COR-L47 (cell line): ENCODE measurements around the gene SSNA1.

ENCODE experiments used
- DNase-seq: peaks from one replicate; lab custom pipeline; 2025; lab: John Stamatoyannopoulos, UW

The SSNA1 gene

GRCh38 chr9:137168573-137168903, 19.9 kb upstream of the SSNA1 start:
- no peak for DNase-seq

- DNase-seq: peak; percentile 92
Observed at GRCh38 chr9:137168904-137169856, 19.3 kb upstream of the SSNA1 start.

DNA sequence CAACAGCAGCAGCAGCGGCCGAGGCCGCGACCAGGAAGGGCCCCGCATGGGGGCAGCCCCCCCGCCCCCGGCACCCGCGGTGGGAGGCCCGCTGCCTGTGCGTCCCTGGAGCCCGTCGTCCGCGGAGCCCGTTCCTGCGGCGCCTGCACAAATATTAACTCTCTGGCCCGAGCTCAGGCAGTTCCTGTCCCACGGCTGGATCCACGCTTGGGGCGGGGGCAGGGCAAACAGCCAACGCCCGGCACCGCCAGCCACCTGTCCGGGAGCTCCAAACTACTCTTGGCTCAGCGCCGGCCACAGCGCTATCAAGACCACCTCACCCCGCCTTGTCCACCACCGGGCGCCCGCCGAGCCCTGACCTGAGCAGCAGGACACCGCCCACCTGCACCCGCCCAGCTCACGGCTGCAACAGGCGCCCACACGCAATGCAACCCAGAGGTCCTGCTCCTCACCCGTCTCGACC, 18.5 kb upstream of the SSNA1 start, which contains the start of gene LRRC26:
LRRC26 (minus strand) TSS at position 156 of the 463 bp plus-strand sequence; CDS start at position 48, 108 bp downstream.
- no peak for DNase-seq

DNA sequence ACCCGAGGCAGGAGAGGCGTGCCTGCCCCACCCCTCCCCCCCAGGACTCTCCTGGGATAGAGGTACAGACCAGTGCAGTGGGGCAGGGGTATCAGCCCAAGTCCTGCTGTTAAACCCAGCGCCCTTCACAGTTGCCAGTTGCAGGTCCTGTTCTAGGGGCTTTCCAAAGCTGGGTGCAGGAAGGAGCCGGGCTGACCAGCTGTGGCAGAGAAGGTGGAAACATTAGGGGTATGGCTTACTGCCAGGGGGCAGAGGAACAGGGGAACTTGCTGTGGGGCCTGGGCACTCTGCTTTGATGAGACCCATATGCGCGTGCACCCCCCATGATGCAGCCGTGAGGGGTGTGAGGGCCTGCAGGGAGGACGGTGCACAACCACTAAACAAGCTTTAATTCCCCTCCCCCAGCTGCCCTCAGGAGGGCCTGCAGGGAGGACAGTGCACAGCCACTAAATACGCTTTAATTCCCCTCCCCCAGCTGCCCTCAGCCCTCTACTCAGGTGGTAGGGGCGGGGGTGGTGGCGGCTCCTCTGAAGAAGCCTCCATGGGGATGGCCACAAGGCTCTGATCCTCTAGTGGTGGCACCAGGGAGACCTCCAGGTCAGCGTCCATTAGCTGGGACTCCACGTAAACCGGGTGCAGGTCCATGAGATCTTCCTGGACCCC, 17.9 kb upstream of the SSNA1 start:
- no peak for DNase-seq

- no peak for DNase-seq
Observed at GRCh38 chr9:137171149-137171900, 17.2 kb upstream of the SSNA1 start.

DNA sequence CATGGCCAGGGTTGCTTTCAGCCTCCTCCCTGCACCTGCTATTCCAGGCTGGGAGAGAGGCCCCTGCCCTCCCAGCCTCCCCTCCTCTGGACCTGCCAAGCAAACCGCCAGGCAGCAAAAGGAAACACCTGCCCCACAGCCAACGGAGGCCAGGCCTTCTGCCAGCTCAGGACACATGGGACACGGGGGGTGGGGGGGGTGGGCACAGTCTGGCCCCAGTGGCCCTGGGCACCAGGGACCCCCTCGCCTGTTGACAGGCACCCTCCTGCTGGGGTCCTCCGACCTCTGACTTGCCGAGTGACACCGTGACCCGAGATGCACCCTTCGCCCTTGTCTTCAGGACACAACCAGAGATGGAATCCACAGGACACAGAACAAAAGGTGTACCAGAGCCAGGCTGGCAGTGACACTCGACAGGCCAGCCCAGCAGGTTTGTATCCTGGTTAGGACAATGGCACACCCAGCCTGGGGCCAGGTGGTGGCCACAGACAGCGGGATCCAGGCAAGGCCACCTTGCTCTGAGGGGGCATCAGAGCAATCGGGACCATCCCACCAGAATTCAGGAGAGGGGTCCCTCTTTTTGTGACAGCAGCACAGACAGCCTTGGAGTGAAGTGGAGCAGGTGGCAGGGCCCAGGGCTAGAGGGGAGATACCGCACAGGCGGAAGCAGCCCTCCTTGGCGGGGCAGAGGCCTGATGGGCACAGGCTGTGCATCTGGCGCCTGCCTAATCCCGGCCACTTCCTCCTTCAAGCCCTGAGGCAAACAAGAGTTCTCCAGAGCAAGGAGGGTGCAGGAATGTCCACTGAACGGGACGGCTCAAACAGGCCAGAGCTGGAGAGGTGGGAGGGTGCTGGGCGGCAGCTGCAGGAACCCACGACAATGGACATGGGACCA, 15.3 kb upstream of the SSNA1 start:
- no peak for DNase-seq

DNA sequence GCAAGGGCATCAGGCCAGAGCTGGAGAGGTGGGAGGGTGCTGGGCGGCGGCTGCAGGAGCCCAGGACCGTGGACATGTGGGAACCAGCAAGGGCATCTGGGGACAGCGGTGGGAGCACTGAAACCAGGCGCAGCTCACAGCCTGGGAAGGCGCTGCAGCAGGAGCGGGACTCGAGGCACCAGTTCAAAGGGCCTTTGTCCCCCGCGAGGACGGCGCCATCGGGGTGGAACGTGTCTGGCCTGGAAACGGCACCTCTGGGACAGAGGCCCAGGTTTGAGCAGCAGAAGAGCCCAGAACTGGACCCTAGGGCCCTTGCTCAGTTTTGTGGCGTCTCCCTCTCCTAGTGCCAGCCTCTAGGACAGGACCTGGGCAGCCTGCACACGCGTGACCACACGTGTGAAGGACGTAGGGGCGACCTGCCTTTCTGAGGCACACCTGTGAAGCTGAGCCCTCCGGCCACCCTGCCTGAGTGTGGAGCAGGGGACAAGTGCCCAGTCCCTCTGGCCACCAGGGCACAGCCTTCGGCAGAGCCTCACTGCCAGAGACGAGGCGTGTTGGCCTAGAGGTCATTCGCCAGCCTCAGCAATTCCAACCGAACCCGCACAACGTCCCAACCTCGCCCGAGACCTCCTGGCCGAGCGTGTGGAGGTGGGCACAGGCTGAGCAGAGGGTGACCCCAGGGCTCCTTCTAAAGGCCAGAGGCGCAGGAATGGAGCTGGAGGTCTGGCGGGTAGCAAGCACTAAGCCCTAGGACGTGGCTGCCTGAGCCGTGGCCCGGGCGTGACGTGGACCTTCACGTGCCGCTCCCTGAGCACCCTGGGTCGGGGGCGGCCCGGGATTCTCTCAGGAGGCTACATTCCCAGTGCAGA, 14.4 kb upstream of the SSNA1 start:
- DNase-seq: no peak

DNA sequence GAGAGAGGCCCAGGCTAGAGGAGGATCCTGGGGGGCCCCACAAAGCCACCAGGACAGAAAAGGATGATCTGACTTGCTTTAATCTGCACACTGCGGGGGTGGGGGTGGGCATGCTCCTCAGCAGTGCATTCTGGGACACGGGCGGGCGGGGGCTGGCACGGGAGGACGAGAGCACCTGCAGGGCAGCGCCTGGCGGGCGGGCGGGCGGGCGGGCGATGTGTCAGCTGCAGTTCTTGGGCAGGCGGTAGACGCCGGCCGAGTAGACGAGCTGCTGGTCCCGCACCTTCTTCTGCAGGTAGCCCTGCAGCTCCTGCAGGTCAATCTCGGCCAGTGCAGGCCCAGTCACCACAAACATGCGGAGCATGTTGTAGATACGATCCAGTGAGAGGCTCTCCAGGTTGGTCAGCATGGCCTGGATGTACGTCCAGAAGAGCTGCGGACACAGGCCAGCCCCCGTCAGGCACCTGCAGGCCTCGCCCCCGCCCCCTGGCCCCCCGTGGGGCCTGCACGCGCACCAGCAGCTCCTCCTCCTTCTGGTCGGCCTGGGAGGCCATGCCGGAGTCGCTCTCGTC, 13.7 kb upstream of the SSNA1 start:
- DNase-seq: peak; percentile 72

DNA sequence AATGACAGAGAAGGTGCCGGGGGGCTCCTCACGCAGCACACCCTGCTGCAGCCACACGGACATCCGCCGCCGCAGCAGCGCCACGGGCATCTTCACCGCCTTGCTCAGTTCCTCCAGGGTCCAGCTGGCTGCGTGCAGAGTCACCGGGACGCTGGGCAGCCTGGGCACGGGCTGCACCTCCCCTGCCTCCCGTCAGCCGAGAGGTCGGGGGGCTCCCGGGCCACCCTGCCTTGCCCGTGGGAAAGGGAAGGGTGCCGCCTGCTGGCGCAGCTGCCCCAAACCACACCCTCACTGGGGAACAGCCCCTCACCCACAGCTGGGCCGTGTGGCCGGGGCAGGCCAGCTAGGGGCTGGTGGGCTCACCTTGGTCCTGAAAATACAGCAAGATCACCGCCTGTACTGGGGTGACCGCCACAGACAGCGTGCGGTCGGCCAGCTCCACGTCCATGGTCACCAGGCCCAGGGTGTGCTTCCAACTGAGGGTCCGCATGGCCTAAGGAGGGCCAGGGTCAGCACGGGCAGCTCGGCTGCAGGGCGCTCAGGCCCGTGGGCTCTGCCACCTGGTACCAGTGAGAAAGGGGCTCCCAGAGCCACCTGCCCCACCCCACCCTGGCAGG, 13.0 kb upstream of the SSNA1 start:
- DNase-seq: no peak

- DNase-seq: peak; percentile 37
Observed at GRCh38 chr9:137176302-137177182, 11.9 kb upstream of the SSNA1 start.

DNA sequence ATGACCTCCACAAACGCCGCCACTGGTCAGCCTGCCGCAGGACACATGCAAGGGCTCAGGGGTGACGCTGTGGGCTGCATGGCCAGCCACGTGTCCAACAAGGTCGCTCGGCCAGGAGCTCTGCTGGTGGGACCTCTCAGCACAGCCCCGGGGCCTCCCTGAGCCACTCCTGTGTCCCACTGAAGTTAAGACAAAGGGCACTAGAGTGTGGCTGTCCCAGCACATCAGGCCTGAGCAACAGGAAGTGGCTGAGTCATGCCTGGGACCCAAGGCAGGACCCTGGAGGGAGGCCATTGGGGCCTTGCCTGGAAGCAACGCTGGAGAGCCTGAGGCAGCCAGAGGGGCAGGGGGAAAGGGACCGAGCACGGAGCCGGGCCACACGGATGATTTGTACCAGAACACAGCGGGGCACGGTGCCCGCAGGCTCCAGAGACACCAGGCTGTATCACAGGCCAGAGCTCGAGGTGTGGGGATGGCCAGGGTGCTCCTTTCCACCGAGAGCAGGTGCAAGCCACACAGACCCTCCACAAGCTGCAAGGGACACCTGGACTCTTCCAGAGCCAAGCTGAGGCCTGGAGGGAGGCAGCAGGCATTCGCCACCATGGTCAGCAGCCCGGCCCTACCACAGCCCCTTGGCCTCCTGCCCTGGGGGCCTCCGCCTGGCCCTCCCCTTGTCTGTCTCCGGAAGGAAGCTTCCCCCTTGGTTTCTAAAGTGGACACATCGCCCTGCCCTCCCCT, 10.1 kb upstream of the SSNA1 start:
- no peak for DNase-seq

GRCh38 chr9:137178939-137179630, 9.4 kb upstream of the SSNA1 start:
- no peak for DNase-seq

GRCh38 chr9:137179761-137180160, 8.7 kb upstream of the SSNA1 start:
- DNase-seq: no peak

- DNase-seq: no peak
Observed at GRCh38 chr9:137180491-137180890, 8.0 kb upstream of the SSNA1 start.

DNA sequence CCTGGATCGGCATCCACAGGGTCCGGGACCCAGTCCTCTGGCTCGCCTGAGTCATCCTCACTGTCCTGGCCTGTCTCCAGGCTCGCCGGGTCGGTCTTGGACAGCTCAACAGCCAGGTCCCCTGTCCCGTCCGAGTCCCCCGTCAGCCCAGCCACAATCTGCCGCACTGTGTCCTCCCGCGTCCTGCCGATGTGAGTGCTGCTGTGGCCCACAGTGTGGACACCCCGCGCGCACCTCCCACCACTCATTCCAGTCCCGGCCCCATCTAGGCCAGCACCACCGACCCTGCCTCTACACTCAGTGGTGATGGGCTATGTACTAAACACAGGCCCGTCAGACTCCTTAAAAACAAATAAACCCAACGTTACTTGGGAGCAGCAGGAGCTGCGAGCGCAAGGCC, 6.8 kb upstream of the SSNA1 start:
- DNase-seq: no peak

DNA sequence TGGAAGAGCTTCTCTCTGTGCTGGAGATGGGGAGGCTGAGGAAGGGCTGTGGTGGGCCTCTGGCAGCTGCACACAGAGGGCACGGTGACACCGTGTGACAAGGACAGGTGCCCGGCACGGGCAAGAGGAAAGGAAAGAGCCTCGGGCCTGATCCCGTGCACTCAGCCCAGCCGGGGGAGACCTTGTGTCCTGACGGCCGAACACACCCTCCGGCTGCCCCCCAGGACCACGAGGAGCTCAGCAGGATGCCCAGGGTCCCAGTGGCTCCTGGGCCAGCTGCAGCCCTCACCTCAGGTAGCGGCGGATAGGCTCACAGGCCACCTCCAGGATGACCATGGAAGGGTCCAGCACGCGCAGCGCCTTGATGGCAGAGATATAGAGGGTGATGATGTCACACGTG, 5.6 kb upstream of the SSNA1 start:
- no peak for DNase-seq

DNA sequence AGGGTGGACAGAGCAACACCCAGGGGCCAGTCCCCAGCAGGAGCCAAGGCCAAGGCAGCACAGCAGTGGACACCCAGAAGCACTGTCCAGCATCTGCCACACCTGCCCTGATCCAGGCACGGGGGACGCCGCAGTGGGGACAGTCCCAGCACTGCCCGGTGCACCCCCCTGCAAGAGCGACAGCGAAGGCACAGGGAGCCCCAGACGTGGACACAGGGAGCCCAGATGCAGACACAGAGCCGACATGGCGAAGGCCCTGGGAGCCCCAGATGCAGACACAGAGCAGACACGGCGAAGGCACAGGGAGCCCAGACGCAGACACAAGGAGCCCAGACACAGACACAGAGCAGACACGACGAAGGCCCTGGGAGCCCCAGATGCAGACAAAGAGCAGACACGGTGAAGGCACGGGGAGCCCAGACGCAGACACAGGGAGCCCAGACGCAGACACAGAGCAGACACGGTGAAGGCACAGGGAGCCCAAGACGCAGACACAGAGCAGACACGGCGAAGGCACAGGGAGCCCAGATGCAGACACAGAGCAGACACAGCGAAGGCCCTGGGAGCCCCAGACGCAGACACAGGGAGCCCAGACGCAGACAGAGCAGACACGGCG, 4.4 kb upstream of the SSNA1 start:
- no peak for DNase-seq
